HL-60 (cell line): ENCODE measurements around the gene FJX1.

ENCODE experiments used
- DNase-seq, 2 experiments: peaks; one replicate each; pipeline ENCODE4 v3.0.0-alpha.2; 2010 to 2020; ENCODE audit warnings: low read depth in 1 of 2, low spot score in 1 of 2
- H3K27ac ChIP-seq: fragments of 250-450 bp; sonication (Bioruptor Pico); replicated peaks from 2 replicates; pipeline ENCODE4 v1.5.1; 2020; ENCODE audit warnings: mild to moderate bottlenecking, moderate library complexity
- H3K27me3 ChIP-seq: fragments of 250-450 bp; sonication (Bioruptor Pico); 2 replicates; pipeline ENCODE4 v1.5.1; 2021; ENCODE audit warnings: mild to moderate bottlenecking, moderate library complexity; ENCODE audit not compliant: insufficient read depth, poor library complexity, severe bottlenecking
- H3K4me3 ChIP-seq: replicated peaks from 2 replicates; pipeline ENCODE4 v1.5.1; 2011; ENCODE audit warnings: mild to moderate bottlenecking, control low read depth, low read length; ENCODE audit not compliant: insufficient read depth
- GABPA ChIP-seq: IDR thresholded peaks from 2 replicates; pipeline ENCODE4 v1.6.1; 2012; ENCODE audit warnings: low read depth
- POLR2AphosphoS5 ChIP-seq: IDR thresholded peaks from 2 replicates; pipeline ENCODE4 v1.6.1; 2012; ENCODE audit warnings: low read depth
- REST ChIP-seq: IDR thresholded peaks from 2 replicates; pipeline ENCODE4 v1.6.1; 2012; ENCODE audit warnings: low read depth; ENCODE audit not compliant: insufficient replicate concordance
- SPI1 ChIP-seq: IDR thresholded peaks from 2 replicates; pipeline ENCODE4 v1.6.1; 2012; ENCODE audit warnings: low read depth, mild to moderate bottlenecking, borderline replicate concordance
- TF ChIP-seq, protein P1 (sequence below): IDR thresholded peaks from one replicate; pipeline ENCODE4 v1.5.1; 2011; ENCODE audit warnings: low read length, control low read depth, inconsistent platforms; ENCODE audit not compliant: insufficient read depth

Gene FJX1

GRCh38 chr11:35623621-35624168, 5.4 kb downstream of the FJX1 start:
- no peak overlapping the region for H3K27ac ChIP-seq
- H3K4me3 ChIP-seq, result no peak overlapping the region

GRCh38 chr11:35624316-35624715, 6.1 kb downstream of the FJX1 start:
- H3K27ac ChIP-seq, result no peak overlapping the region
- H3K4me3 ChIP-seq, result no peak overlapping the region
- H3K27me3 ChIP-seq, result peaks cover 23% of the 10 kb centered on the region
- TF ChIP-seq SPI1 (no peak), POLR2AphosphoS5 (no peak), GABPA (no peak), REST (no peak)
- TF ChIP-seq, protein P1, sequence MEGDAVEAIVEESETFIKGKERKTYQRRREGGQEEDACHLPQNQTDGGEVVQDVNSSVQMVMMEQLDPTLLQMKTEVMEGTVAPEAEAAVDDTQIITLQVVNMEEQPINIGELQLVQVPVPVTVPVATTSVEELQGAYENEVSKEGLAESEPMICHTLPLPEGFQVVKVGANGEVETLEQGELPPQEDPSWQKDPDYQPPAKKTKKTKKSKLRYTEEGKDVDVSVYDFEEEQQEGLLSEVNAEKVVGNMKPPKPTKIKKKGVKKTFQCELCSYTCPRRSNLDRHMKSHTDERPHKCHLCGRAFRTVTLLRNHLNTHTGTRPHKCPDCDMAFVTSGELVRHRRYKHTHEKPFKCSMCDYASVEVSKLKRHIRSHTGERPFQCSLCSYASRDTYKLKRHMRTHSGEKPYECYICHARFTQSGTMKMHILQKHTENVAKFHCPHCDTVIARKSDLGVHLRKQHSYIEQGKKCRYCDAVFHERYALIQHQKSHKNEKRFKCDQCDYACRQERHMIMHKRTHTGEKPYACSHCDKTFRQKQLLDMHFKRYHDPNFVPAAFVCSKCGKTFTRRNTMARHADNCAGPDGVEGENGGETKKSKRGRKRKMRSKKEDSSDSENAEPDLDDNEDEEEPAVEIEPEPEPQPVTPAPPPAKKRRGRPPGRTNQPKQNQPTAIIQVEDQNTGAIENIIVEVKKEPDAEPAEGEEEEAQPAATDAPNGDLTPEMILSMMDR, result no peak
- DNase-seq, result no peak

More at GRCh38 chr11:35623621-35624168, 5.4 kb downstream of the FJX1 start:
- H3K27me3 ChIP-seq, result peaks cover 22% of the 10 kb centered on the region
- TF ChIP-seq GABPA (no peak), SPI1 (no peak), REST (no peak), POLR2AphosphoS5 (no peak)
- TF ChIP-seq, protein P1, result no peak
- no peak for DNase-seq

GRCh38 chr11:35624781-35625180, 6.5 kb downstream of the FJX1 start:
- TF ChIP-seq GABPA, result no peak
- TF ChIP-seq, protein P1, result no peak
- TF ChIP-seq REST, result no peak
- TF ChIP-seq POLR2AphosphoS5, result no peak
- no peak for TF ChIP-seq SPI1
- H3K4me3 ChIP-seq, result no peak overlapping the region
- DNase-seq, result no peak
- no peak overlapping the region for H3K27ac ChIP-seq
- peaks cover 23% of the 10 kb centered on the region for H3K27me3 ChIP-seq
